ENCODE data around the gene IRF8. TPM values are rescaled to one million over a fixed set of nuclear protein-coding genes. Genes with fewer than 3 reads are reported as not detected.

Gene IRF8
- total RNA-seq, 2 donors from 2014 or later = 6.2 to 8.2 TPM

DNA sequence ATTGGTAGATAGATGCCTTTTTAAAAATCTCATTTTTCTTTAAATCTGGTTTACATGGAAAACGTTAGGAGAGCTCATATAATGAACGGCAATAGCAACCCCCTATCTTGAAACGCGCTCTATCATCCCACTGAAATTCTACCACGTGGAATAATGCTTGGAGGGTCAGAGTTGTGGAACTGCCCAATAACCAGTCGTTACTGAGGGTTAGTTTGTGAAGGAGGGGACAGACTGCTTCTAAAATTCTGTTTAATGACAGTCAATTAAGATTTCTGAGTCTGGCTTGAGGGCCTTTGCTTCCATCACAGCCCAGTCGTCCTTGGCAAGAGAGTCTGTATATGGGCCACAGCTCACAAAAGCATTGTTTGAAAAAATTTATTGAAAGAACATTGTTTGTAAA is 482 bp downstream of the IRF8 start:
- peaks cover 18% of the 10 kb centered on the region for H3K4me1 ChIP-seq
- peak overlapping the region in 1 of 4 donors; percentile 29 for H3K27ac ChIP-seq
- WGBS, 2 donors = 44 to 60% methylated on average over 7 of the region's 7 CpGs
- no peak for DNase-seq
- intact Hi-C loops (cut with DNase I) = no loop called here
- H3K9me3 ChIP-seq = no peaks in the 10 kb centered on the region
- H3K36me3 ChIP-seq (replicated peaks in 1 of 2; ENCODE audit: insufficient read depth in 1 of 2, low read depth in 2 of 2) = no peaks in the 10 kb centered on the region
- H3K27me3 ChIP-seq = peaks cover 0 to 5% of the 10 kb centered on the region in 2 donors
- TF ChIP-seq POLR2A (IDR thresholded peaks at IDR 0.05) = no peak
- TF ChIP-seq, protein P1, sequence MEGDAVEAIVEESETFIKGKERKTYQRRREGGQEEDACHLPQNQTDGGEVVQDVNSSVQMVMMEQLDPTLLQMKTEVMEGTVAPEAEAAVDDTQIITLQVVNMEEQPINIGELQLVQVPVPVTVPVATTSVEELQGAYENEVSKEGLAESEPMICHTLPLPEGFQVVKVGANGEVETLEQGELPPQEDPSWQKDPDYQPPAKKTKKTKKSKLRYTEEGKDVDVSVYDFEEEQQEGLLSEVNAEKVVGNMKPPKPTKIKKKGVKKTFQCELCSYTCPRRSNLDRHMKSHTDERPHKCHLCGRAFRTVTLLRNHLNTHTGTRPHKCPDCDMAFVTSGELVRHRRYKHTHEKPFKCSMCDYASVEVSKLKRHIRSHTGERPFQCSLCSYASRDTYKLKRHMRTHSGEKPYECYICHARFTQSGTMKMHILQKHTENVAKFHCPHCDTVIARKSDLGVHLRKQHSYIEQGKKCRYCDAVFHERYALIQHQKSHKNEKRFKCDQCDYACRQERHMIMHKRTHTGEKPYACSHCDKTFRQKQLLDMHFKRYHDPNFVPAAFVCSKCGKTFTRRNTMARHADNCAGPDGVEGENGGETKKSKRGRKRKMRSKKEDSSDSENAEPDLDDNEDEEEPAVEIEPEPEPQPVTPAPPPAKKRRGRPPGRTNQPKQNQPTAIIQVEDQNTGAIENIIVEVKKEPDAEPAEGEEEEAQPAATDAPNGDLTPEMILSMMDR (IDR thresholded peaks at IDR 0.05) = no peak
- no peak for ATAC-seq
- H3K4me3 ChIP-seq = peak overlapping the region in 1 of 2 donors; percentile 60

DNA sequence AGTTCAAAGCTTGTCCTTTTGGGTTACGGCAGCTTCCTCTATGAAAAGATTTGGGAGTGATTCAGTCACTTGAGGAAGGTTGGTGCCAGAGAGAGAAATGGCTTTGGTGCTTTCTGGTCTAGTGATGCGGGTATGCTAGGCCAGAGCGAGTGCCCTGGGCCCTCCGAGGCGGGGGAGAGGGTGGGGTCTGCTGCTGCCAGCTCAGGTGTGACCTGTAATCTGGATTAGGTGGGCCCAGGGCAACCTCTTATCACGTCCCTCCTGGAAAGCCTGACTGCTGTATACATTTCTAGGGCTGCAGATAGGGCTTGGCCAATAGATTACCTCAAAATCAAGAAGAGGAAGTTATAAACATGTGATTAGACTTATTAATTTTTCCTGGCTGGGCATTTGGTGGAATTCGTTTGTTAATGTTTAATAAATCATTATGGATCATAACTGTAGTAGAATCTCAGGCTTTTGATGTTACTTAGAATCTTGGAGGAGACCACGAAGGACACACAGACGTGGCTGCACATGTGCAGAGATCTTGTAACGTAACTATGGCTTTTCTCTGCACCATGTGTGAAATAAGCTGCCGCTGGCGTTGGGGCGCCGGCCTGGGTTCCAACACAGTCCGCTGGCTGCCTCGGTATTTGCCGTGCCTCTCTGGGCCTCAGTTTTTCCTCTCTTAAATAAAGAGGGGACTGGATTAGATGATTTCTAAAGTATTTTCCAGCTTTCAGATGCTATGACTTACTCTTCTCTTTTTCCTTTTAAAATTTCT is 1.2 kb downstream of the IRF8 start:
- 61 to 69% methylated on average over 17 of the region's 17 CpGs for WGBS, 2 donors
- Histone ChIP-seq H3K27me3 (peaks cover 0 to 5% of the 10 kb centered on the region in 2 donors), H3K4me1 (peaks cover 18% of the 10 kb centered on the region), H3K27ac (no peak overlapping the region), H3K9me3 (no peaks in the 10 kb centered on the region), H3K36me3 (replicated peaks in 1 of 2; ENCODE audit: insufficient read depth in 1 of 2, low read depth in 2 of 2) (no peaks in the 10 kb centered on the region), H3K4me3 (no peak overlapping the region)
- peak in 1 of 4 donors; percentile 32 for DNase-seq
- TF ChIP-seq, protein P1 (IDR thresholded peaks at IDR 0.05) = no peak
- TF ChIP-seq POLR2A (IDR thresholded peaks at IDR 0.05) = no peak
- intact Hi-C loops (cut with DNase I) = no loop called here
- ATAC-seq = no peak

DNA sequence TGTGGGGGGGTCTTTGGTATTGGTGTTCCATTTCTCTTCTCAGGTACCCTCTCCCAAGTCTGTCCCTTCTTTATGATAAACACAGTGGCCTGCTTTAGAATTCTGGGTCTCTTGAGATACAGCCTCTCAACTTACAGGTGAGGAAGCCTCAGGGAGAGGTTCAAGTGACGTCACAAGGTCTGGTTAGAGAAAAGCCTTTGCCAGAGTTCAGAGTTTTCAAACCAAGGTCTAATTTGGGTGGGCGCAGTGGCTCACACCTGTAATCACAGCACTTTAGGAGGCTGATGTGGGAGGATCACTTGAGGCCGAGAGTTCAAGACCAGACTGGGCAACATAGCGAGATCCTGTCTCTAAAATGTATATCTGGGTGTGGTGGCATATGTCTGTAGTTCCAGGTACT is 2.1 kb downstream of the IRF8 start:
- DNase-seq (no peak), ATAC-seq (no peak)
- Histone ChIP-seq H3K36me3 (replicated peaks in 1 of 2; ENCODE audit: insufficient read depth in 1 of 2, low read depth in 2 of 2) (no peaks in the 10 kb centered on the region), H3K9me3 (no peaks in the 10 kb centered on the region), H3K27me3 (peaks cover 0 to 5% of the 10 kb centered on the region in 2 donors), H3K27ac (no peak overlapping the region), H3K4me3 (no peak overlapping the region), H3K4me1 (peaks cover 18% of the 10 kb centered on the region)
- TF ChIP-seq POLR2A (IDR thresholded peaks at IDR 0.05) = no peak
- TF ChIP-seq, protein P1 (IDR thresholded peaks at IDR 0.05) = no peak
- intact Hi-C loops (cut with DNase I) = no loop called here
- WGBS, 2 donors = 83 to 87% methylated on average over 4 of the region's 4 CpGs

DNA sequence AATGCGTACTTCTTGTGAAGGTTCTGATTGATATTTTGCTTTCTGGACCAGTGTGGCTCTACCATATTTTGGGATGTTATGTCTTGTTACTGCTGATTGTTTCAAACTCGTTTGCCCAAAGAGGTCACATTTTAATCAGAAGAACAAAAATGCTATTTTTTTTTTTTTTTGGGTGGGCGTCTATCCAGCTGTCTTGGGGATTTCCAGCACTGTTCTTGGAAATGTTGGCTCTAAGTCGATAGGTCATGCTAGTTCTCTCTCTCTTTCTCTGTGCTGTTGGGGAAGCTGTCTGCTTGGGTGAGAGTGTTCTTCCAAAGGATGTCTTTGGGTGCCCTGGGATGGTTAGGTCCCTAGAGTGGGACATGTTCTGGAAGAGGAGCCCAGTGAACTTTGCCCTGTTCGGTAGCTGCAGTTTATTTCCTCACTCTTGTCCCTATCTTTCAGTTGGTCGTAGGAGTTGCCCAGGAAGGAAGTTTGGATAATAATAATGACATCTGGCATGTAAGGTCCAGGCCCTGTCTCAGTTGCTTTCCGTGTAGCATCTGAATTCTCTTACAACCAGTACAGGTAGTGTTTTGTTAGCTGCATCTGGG is 2.9 kb downstream of the IRF8 start:
- Histone ChIP-seq H3K9me3 (no peaks in the 10 kb centered on the region), H3K27me3 (peaks cover 0 to 5% of the 10 kb centered on the region in 2 donors), H3K4me3 (no peak overlapping the region), H3K27ac (peak overlapping the region in 1 of 4 donors; percentile 8), H3K4me1 (peaks cover 18% of the 10 kb centered on the region), H3K36me3 (replicated peaks in 1 of 2; ENCODE audit: insufficient read depth in 1 of 2, low read depth in 2 of 2) (no peaks in the 10 kb centered on the region)
- 35 to 45% methylated on average over 7 of the region's 7 CpGs for WGBS, 2 donors
- TF ChIP-seq POLR2A (IDR thresholded peaks at IDR 0.05) = no peak
- TF ChIP-seq, protein P1 (IDR thresholded peaks at IDR 0.05) = no peak
- no peak for ATAC-seq
- intact Hi-C loops (cut with DNase I) = no loop called here
- DNase-seq = no peak
